A673 (cell line): ENCODE measurements around the gene NR5A1.

Experiments used
- CTCF ChIP-seq: fragments of 300-800, 200-600 bp; sonication (generic); conservative IDR thresholded peaks from 2 replicates; pipeline ENCODE4 v1.5.1; 2017; ENCODE audit warnings: low read depth, mild to moderate bottlenecking, antibody characterized with exemption, low read length, moderate library complexity, mixed read lengths
- EZH2 ChIP-seq: fragments of 200-600 bp; sonication (generic); IDR thresholded peaks from 2 replicates; pipeline ENCODE4 v1.6.1; 2017; ENCODE audit warnings: borderline replicate concordance, low read depth, mild to moderate bottlenecking, mixed read lengths, antibody characterized with exemption, low read length; ENCODE audit not compliant: poor library complexity, severe bottlenecking

GRCh38 chr9:124486778-124487259, 20.4 kb downstream of the NR5A1 start:
- TF ChIP-seq EZH2: no peak
- no peak for TF ChIP-seq CTCF
